ENCODE results near the gene HELZ2. TPM values are rescaled to one million over a fixed set of nuclear protein-coding genes. Genes with fewer than 3 reads are reported as not detected.
"Not testable (repeated sequence)": the region's sequence is repeated elsewhere in the genome, so short reads cannot be mapped to it uniquely, and the experiment has no call there.

Gene HELZ2
- total RNA-seq, 2 experiments from 2014 or later: 118 to 128 TPM

DNA sequence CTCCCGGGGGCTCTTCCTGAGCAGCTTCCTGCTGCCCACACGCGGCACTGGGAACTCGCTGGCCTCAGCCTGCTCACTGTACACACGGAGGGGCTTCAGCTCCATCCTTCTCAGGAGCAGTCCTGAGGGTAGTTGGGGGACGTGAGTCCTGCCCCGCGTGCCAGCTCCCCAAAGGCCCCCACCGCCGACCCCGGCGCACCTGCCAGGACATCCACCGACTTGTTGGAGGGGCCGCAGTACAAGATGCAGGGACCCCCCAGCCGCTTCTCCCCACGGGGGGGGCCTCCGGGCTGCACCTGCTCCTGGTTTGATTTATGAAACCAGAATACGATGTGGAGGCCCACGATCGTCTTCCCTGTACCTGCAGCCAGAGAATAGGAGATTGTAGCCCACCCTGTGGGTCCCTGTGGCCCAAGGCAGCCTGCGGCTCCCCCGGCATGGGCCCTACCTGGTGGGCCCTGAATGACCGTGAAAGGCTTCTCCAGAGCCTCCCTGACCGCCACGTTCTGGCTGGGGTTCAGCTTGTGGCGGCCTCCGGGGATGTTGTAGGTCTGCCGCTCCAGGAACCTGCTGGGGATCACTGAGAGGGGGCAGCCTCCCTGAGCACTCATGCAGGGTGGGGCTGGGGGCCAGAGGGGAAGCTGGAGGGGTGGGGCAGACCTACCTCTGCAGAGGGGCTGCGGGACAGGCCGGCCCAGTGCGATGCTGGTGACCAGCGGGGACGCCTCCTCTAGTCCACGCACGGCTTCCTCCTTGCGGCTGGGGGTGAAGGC is 12.2 kb downstream of the HELZ2 start:
- no peak overlapping the region for H3K4me3 Mint-ChIP-seq

GRCh38 chr20:63560856-63561609 is 13.0 kb downstream of the HELZ2 start:
- no peak for DNase-seq
- Mint-ChIP-seq H3K4me1 (no peaks in the 10 kb centered on the region), H3K4me3 (no peak overlapping the region), H3K9me3 (no peaks in the 10 kb centered on the region), H3K27me3 (no peaks in the 10 kb centered on the region), H3K27ac (no peak overlapping the region), H3K36me3 (peaks cover 11% of the 10 kb centered on the region)
- POLR2A ChIA-PET: no interaction called here
- ATAC-seq (ENCODE audit: low read depth): no peak

More for the DNA sequence above, 12.2 kb downstream of the HELZ2 start:
- peaks cover 11% of the 10 kb centered on the region for H3K36me3 Mint-ChIP-seq
- H3K27me3 Mint-ChIP-seq: no peaks in the 10 kb centered on the region
- H3K27ac Mint-ChIP-seq: no peak overlapping the region
- DNase-seq (no peak), ATAC-seq (ENCODE audit: low read depth) (no peak)
- POLR2A ChIA-PET: no interaction called here
- no peaks in the 10 kb centered on the region for H3K9me3 Mint-ChIP-seq
- no peaks in the 10 kb centered on the region for H3K4me1 Mint-ChIP-seq

DNA sequence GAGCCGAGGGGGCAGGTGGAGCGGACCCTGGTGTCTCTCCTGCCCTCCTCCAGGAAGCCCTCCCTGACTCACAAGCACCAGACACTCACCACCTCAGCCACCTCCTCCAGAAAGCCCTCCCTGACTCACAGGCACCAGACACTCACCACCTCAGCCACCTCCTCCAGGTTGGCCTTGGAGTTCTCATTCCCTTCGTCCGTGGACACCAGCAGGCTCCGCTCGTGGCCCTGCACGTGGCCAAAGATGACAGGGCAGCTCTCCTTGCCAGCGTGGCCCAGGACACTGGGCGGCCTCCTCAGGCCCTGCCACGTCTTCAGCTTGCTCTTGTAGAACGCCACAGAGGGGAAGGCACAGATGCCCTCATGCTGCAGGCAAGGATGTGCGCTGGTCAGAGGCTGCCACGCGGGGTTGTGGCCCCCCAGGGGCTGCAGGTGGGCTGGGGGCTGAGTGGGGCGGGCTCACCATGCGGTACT is 13.7 kb downstream of the HELZ2 start:
- no peak overlapping the region for H3K27ac Mint-ChIP-seq
- peaks cover 8% of the 10 kb centered on the region for H3K36me3 Mint-ChIP-seq
- ATAC-seq (ENCODE audit: low read depth) (no peak), DNase-seq (no peak)
- H3K4me1 Mint-ChIP-seq: no peaks in the 10 kb centered on the region
- no peaks in the 10 kb centered on the region for H3K9me3 Mint-ChIP-seq
- no peak overlapping the region for H3K4me3 Mint-ChIP-seq
- POLR2A ChIA-PET: no interaction called here
- H3K27me3 Mint-ChIP-seq: no peaks in the 10 kb centered on the region

DNA sequence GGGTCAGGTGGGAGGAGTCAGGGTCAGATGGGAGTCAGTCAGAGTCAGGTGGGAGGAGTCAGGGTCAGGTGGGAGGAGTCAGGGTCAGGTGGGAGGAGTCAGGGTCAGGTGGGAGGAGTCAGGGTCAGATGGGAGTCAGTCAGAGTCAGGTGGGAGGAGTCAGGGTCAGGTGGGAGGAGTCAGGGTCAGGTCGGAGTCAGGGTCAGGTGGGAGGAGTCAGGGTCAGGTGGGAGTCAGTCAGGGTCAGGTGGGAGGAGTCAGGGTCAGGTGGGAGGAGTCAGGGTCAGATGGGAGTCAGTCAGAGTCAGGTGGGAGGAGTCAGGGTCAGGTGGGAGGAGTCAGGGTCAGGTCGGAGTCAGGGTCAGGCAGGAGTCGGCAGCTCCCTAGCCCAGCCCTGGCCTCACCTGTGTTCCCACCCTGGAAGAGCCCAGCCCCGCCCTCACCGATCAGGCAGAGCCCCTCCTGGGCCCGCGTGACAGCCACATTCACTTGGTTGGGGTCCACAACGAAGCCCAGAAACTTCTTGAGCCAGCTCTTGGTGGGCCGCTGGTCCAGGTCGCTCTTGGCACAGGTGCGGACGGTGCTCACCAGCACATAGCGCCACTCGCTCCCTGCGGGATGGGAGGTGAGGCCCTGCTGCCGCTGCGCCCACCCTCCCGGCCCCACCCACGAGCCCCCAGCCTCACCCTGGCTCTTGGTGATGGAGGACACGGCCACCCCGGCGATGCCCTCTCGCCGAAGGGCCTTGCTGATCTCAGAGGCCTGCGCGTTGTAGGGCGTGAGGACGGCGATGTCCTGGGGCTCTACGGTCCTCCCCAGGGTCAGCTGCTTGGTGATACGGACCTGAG is 14.3 kb downstream of the HELZ2 start:
- POLR2A ChIA-PET; H3K4me3 Mint-ChIP-seq; H3K36me3 Mint-ChIP-seq; H3K9me3 Mint-ChIP-seq; H3K27me3 Mint-ChIP-seq; ATAC-seq (ENCODE audit: low read depth); H3K27ac Mint-ChIP-seq; DNase-seq; H3K4me1 Mint-ChIP-seq: not testable (repeated sequence)

GRCh38 chr20:63558804-63559484 is 15.1 kb downstream of the HELZ2 start:
- Mint-ChIP-seq H3K4me1 (no peaks in the 10 kb centered on the region), H3K4me3 (no peak overlapping the region), H3K9me3 (no peaks in the 10 kb centered on the region), H3K27ac (no peak overlapping the region), H3K27me3 (no peaks in the 10 kb centered on the region), H3K36me3 (peaks cover 8% of the 10 kb centered on the region)
- ATAC-seq (ENCODE audit: low read depth) (no peak), DNase-seq (no peak)
- POLR2A ChIA-PET: no interaction called here

GRCh38 chr20:63557481-63557891 is 16.6 kb downstream of the HELZ2 start:
- ATAC-seq (ENCODE audit: low read depth) (no peak), DNase-seq (no peak)
- POLR2A ChIA-PET: interaction anchor here (4.3 kb wide), 1 partner anchor 9 kb away, joined by 31 read pairs; no protein-coding TSS in a partner anchor
- no peaks in the 10 kb centered on the region for H3K9me3 Mint-ChIP-seq
- no peak overlapping the region for H3K4me3 Mint-ChIP-seq
- H3K36me3 Mint-ChIP-seq: peaks cover 8% of the 10 kb centered on the region
- no peaks in the 10 kb centered on the region for H3K27me3 Mint-ChIP-seq
- peaks cover 6% of the 10 kb centered on the region for H3K4me1 Mint-ChIP-seq
- no peak overlapping the region for H3K27ac Mint-ChIP-seq

DNA sequence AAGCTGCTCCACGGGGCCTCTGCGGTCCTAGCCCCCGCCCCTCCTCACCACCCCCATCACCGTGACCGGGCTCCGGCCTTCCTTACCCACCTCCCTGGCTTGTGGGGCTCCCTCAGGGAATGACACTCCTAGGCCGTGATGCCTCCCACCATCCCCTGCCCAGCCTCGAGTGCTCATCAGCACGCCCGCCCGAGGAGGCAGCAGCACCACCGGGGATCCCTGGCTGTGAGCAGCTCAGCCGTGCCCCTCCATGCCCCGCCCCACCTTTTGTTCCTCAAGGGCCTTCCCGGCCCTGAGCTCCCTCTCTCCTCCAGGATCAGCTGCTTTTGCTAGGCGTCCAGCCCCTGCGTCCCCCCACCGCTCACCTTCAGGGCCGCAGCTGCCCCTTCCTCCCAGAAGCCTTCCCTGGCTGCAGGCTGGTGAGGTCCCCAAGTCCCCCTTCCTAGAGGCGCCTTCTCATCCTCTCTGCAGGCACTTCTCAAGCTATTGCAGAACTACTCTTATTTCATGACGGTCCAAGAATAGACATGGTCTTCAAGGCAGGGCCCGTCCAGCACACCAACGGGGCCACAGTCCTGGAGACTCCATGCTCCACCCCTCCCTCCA is 17.1 kb downstream of the HELZ2 start:
- Mint-ChIP-seq H3K36me3 (peaks cover 8% of the 10 kb centered on the region), H3K4me1 (peaks cover 7% of the 10 kb centered on the region), H3K27me3 (no peaks in the 10 kb centered on the region), H3K27ac (no peak overlapping the region), H3K9me3 (no peaks in the 10 kb centered on the region), H3K4me3 (no peak overlapping the region)
- no peak for ATAC-seq (ENCODE audit: low read depth)
- POLR2A ChIA-PET: interaction anchor here (4.3 kb wide), 1 partner anchor 10 kb away, joined by 31 read pairs; no protein-coding TSS in a partner anchor
- no peak for DNase-seq

DNA sequence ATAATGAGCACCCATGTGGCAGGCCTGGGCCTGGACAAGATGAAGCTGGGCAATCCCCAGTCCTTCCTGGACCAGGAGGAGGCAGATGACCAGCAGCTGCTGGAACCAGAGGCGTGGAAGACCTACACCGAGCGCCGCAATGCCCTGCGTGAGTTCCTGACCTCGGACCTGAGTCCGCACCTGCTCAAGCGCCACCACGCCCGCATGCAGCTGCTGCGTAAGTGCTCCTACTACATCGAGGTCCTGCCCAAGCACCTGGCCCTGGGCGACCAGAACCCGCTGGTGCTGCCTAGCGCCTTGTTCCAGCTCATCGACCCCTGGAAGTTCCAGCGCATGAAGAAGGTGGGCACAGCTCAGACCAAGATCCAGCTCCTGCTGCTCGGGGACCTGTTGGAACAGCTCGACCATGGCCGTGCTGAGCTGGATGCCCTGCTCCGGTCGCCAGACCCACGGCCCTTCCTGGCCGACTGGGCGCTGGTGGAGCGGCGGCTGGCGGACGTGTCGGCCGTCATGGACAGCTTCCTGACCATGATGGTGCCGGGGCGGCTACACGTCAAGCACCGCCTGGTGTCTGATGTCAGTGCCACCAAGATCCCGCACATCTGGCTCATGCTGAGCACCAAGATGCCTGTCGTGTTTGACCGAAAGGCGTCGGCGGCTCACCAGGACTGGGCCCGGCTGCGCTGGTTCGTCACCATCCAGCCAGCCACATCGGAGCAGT is 18.2 kb downstream of the HELZ2 start:
- ATAC-seq (ENCODE audit: low read depth) (no peak), DNase-seq (no peak)
- POLR2A ChIA-PET: interaction anchor here (1.2 to 4.3 kb wide), 2 partner anchors 11 to 35 kb away, joined by 5 to 31 read pairs; no protein-coding TSS in a partner anchor
- Mint-ChIP-seq H3K4me1 (peaks cover 7% of the 10 kb centered on the region), H3K27me3 (peaks cover 6% of the 10 kb centered on the region), H3K36me3 (peaks cover 6% of the 10 kb centered on the region), H3K4me3 (no peak overlapping the region), H3K27ac (no peak overlapping the region), H3K9me3 (no peaks in the 10 kb centered on the region)

DNA sequence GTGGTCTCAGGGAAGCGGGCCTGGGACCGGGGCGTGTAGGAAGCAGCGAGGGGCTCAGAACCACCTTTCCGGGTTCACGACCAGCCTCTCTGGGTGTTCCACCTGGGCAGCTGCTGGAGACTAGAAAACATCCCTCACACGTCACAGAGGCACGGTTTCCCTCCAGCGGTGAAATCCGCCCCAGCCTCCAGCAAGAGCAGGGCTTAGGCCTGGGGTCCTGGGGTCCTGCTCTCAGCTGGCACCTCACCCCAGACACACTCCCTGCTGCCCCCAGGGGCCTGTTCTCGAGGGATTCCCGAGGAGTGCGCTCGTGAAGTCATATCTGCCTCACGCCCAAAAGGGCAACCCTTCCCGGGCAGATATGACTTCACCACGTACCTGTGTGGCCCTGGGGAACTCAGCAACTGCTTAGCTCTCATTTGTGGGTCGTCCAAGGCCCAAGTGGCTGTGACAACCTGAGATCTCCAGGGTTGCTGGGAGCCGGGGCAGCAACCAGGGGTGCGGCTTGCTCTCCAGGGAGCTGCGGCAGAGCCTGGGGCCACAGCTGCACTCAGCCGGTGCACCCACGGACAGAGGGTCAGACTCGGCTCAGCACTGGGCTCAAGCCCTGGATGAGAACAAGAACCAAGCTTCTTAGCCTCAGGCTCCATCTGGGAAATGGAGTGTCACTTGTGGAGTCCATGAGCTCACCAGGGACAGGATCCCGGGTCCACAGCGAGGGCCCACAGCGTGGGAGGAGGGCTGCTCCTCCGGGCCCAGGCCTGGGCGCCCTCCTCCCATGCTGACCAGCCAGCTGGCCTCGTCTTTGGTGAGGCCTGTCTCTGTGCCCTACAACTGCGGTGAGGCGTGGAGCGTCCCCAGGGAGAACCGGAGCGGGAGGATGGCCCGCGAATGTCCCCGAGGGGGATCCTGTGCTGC is 19.4 kb downstream of the HELZ2 start:
- H3K27ac Mint-ChIP-seq: no peak overlapping the region
- H3K36me3 Mint-ChIP-seq: peaks cover 3% of the 10 kb centered on the region
- POLR2A ChIA-PET: interaction anchor here (1.0 to 4.3 kb wide), 4 partner anchors 12 to 87 kb away, joined by 3 to 31 read pairs (median 4); no protein-coding TSS in a partner anchor
- no peaks in the 10 kb centered on the region for H3K9me3 Mint-ChIP-seq
- ATAC-seq (ENCODE audit: low read depth) (no peak), DNase-seq (no peak)
- H3K4me1 Mint-ChIP-seq: peaks cover 7% of the 10 kb centered on the region
- H3K27me3 Mint-ChIP-seq: peaks cover 15% of the 10 kb centered on the region
- H3K4me3 Mint-ChIP-seq: peak overlapping the region; percentile 52

DNA sequence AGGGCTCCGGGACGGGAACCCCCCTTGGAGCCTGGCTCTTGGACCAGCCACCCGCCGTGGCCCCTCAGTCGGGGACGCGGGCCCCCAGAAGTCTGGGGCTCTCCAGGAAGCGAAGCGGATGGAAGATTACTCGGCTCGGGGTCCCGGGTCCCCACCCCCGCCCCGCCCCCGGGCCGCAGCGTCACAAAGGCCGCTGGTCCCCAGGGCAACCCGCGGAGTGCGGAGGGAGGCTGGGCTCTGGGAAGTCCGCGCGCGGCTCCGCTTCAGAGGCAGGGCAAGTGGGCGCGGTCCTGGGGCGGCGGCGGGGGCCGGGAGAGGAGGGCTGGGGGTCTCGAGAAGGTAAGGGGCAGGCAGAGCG is 20.1 kb downstream of the HELZ2 start, which contains the start of gene FNDC11:
FNDC11 (plus strand) TSS at position 227 of the 358 bp plus-strand sequence. CDS start 1,505 bp downstream, outside the sequence.
- peak within 1 kb of the TSS; percentile 78 for H3K4me3 Mint-ChIP-seq
- H3K27ac Mint-ChIP-seq: peak within 1 kb of the TSS; percentile 91
- H3K36me3 Mint-ChIP-seq: peaks cover 1% of the 10 kb centered on the region
- DNase-seq: no peak
- ATAC-seq (ENCODE audit: low read depth): peak; percentile 9
- peaks cover 21% of the 10 kb centered on the region for H3K27me3 Mint-ChIP-seq
- peaks cover 7% of the 10 kb centered on the region for H3K4me1 Mint-ChIP-seq
- H3K9me3 Mint-ChIP-seq: no peaks in the 10 kb centered on the region
- POLR2A ChIA-PET: interaction anchor here (4.3 kb wide), 1 partner anchor 13 kb away, joined by 31 read pairs; no protein-coding TSS in a partner anchor
